ENCODE results near the gene CEMIP. TPM values are rescaled to one million over a fixed set of nuclear protein-coding genes. Genes with fewer than 3 reads are reported as not detected.
A peak's percentile ranks its signal among the peaks of the same experiment; 100 is the strongest.

The CEMIP gene
- total RNA-seq, 2 experiments from 2014 or later = not detected

DNA sequence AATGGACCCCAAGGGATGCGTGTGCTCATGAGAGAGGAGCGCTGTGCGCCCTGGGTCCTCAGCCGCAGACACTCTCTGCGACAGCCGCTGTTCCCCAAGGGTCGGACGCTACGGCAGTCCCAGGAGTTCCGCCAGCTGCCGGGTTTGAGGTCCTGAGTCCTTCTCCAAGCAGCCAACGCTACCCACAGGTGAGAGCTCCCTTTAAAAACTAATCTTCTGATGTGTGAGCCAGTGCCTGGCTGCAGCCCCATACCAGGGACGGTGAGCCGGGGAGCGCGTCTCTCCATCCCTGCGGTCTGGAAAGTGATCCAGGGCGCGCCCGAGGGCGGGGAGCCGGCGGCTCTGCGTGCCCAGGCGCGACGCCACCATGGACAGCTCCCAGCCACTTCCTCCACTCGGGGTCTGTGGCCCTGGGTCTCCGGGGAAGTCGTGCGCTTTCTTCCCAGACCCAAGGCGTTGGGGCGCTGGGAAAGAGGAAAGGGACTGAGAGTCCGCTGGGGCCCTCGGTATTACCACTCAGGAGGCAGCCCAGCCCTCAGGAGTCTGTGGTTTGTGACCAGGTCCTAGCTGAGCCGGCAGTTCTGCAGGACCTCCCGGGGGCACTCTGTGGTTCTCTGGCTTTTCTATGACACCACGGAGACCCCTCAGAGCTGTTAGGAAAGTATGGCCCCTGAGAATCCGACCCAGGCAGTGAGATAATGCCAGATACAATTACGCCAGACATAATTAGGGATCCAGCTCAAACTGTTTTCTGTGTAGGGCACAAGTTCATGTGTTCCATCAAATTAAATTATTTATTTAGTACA, 1.4 kb downstream of the CEMIP start:
- Mint-ChIP-seq H3K27me3 (peaks cover 59% of the 10 kb centered on the region), H3K4me3 (no peak overlapping the region), H3K9me3 (no peaks in the 10 kb centered on the region), H3K4me1 (peaks cover 24% of the 10 kb centered on the region), H3K36me3 (ENCODE audit: low read depth) (no peaks in the 10 kb centered on the region), H3K27ac (no peak overlapping the region)
- CTCF ChIA-PET = interaction anchor here (1.2 to 2.3 kb wide), 5 partner anchors 23 to 486 kb away, joined by 3 to 13 read pairs (median 9); no protein-coding TSS in a partner anchor
- POLR2A ChIA-PET = no interaction called here
- DNase-seq = peak; percentile 29

DNA sequence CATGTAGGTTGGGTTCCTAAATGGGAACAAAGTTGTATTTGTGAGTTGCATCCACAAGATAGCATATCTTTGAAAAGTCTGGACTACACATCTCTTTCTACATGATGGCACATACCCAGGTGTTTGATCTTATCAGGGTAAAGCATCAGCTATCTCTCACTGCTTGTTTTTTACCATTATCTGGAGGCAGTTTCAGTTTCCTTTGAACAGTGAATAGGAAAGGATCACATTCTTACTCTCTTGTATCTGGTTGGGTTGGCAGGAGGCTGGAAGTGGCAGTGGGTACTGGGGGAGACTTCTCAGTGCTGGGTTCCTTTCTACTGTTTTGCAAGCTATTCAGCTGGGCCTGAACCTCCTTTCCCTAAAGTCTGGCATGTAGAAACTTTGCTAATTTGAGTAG, 4.1 kb downstream of the CEMIP start:
- H3K27ac Mint-ChIP-seq = no peak overlapping the region
- CTCF ChIA-PET = no interaction called here
- H3K4me1 Mint-ChIP-seq = peaks cover 22% of the 10 kb centered on the region
- peaks cover 44% of the 10 kb centered on the region for H3K27me3 Mint-ChIP-seq
- no peak overlapping the region for H3K4me3 Mint-ChIP-seq
- H3K9me3 Mint-ChIP-seq = no peaks in the 10 kb centered on the region
- POLR2A ChIA-PET = no interaction called here
- no peaks in the 10 kb centered on the region for H3K36me3 Mint-ChIP-seq (ENCODE audit: low read depth)
- no peak for DNase-seq

DNA sequence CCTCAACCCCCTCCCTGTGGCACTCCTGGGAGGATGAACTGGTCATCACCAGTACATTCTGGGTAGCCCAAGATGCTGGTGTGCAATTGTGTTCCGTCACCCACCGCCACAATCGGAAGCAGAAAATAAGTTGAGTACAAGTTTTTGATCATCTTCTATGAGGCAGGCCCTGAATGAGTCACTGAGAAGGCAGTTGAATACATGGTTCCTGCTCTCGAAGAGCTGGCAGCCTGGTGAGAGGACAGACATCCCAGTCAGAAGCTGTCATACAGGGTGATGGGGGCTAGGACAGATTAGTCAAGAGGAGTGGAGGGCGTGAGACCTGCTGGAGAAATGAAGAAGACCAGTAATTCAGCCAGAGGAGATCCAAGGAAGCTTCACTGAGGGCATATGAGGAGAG, 6.2 kb downstream of the CEMIP start:
- DNase-seq = no peak
- Mint-ChIP-seq H3K4me1 (peaks cover 17% of the 10 kb centered on the region), H3K27ac (peak overlapping the region; percentile 59), H3K36me3 (ENCODE audit: low read depth) (no peaks in the 10 kb centered on the region), H3K9me3 (no peaks in the 10 kb centered on the region), H3K27me3 (peaks cover 33% of the 10 kb centered on the region), H3K4me3 (no peak overlapping the region)
- CTCF ChIA-PET = interaction anchor here (1.1 to 3.8 kb wide), 4 partner anchors 9 to 481 kb away, joined by 3 to 31 read pairs (median 4); no protein-coding TSS in a partner anchor
- POLR2A ChIA-PET = interaction anchor here (1.6 kb wide), 1 partner anchor 19 kb away, joined by 6 read pairs; no protein-coding TSS in a partner anchor

DNA sequence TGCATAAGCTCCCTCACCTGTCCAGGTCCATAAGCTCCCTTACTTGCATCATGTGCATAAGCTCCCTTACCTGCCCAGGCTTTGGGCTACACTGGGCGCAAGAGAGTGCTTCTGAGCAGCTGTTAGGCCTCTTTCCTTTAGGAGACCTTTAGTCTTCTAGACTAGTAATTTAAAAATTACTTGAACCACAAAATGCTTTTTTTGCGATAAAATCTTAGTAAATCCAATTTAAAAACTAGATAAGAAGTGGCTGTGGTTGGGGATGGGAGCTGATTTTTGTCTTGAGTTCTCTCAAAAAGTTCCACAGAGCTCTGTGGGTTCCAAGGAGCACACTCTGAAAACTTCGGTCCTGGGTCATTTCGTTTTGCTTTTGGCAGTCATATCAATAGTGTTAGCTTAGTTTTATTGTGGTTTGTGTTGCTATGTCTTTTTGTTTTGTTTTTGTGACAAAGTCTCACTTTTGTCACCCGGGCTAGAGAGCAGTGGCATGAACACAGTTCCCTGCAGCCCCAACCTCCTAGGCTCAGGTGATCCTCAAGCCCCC, 6.7 kb downstream of the CEMIP start:
- Mint-ChIP-seq H3K4me3 (no peak overlapping the region), H3K9me3 (no peaks in the 10 kb centered on the region)
- CTCF ChIA-PET = interaction anchor here (1.1 to 3.8 kb wide), 4 partner anchors 9 to 480 kb away, joined by 3 to 31 read pairs (median 4); no protein-coding TSS in a partner anchor

DNA sequence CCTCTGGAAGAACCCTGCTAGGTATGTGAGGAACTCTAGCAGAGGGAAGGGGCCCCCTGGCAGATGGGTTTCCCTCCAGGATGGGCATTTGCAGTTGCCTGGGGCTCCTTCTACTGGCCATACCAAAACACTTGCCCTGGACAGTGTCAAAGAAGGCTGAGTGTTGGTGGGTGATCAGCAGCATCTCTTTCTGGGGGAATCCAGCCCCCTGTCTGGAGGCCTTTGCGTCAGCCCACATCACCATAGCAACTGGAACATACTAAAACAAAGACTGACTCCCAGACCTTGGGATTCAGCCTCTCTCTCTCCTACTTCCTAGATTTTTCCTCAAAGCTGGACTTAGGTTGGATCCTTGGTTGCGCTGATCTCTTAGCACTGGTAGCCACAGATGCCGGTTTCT, 8.1 kb downstream of the CEMIP start:
- H3K4me1 Mint-ChIP-seq = peaks cover 15% of the 10 kb centered on the region
- ChIA-PET CTCF (interaction anchor here (3.8 kb wide), 1 partner anchor 11 kb away, joined by 31 read pairs; no protein-coding TSS in a partner anchor), POLR2A (no interaction called here)
- peaks cover 24% of the 10 kb centered on the region for H3K27me3 Mint-ChIP-seq
- no peaks in the 10 kb centered on the region for H3K36me3 Mint-ChIP-seq (ENCODE audit: low read depth)
- DNase-seq = no peak
- no peaks in the 10 kb centered on the region for H3K9me3 Mint-ChIP-seq
- H3K4me3 Mint-ChIP-seq = no peak overlapping the region
- H3K27ac Mint-ChIP-seq = no peak overlapping the region

More for the DNA sequence above, 6.7 kb downstream of the CEMIP start:
- Mint-ChIP-seq H3K36me3 (ENCODE audit: low read depth) (no peaks in the 10 kb centered on the region), H3K27ac (no peak overlapping the region), H3K4me1 (peaks cover 15% of the 10 kb centered on the region), H3K27me3 (peaks cover 32% of the 10 kb centered on the region)
- DNase-seq = no peak
- POLR2A ChIA-PET = interaction anchor here (1.6 kb wide), 1 partner anchor 19 kb away, joined by 6 read pairs; no protein-coding TSS in a partner anchor

DNA sequence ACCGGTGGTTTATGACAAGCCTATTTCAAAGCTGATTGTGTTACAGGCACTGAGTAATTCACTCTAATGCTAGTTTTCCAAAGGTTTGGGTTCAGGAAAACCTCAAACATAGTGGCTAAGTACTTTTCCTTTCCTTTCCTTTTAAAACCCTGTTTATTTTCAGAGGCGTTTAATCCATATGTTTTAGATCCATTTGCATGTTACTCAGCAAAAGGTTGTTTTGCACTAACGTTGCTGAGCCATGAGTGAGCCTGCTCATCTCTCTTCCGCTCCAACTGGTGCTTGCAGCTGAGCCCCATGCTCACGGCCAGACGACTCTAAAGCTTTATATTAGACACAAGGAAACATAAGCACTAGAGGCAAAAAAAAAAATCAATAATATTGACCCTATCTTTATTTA, 9.4 kb downstream of the CEMIP start:
- Mint-ChIP-seq H3K4me1 (peaks cover 12% of the 10 kb centered on the region), H3K27me3 (peaks cover 20% of the 10 kb centered on the region), H3K27ac (no peak overlapping the region), H3K4me3 (no peak overlapping the region), H3K9me3 (no peaks in the 10 kb centered on the region), H3K36me3 (ENCODE audit: low read depth) (no peaks in the 10 kb centered on the region)
- POLR2A ChIA-PET = no interaction called here
- DNase-seq = no peak
- CTCF ChIA-PET = interaction anchor here (3.8 kb wide), 1 partner anchor 12 kb away, joined by 31 read pairs; no protein-coding TSS in a partner anchor

DNA sequence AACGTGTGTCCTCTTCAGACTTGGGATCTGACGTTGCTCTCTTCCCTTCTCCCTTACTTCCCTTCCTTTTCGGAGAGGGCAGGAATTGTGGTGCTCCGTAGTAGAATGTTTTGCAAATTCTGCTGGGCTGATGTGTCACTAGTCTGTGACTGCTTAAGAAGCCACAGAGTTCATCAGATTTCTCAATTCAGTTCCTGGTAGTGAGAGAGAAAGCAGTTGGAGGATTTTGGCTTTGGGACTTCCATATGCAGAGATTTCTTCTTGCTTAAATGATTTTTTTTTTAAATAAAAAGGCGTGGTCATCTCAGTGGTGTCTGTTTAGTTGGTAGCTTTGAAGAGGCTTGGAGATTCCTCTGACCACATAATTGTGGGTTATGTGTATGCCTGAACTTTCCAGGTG, 10.1 kb downstream of the CEMIP start:
- Mint-ChIP-seq H3K36me3 (ENCODE audit: low read depth) (no peaks in the 10 kb centered on the region), H3K27ac (no peak overlapping the region), H3K4me3 (no peak overlapping the region), H3K4me1 (peaks cover 9% of the 10 kb centered on the region), H3K27me3 (peaks cover 22% of the 10 kb centered on the region), H3K9me3 (no peaks in the 10 kb centered on the region)
- ChIA-PET CTCF (interaction anchor here (1.7 kb wide), 1 partner anchor 13 kb away, joined by 8 read pairs; no protein-coding TSS in a partner anchor), POLR2A (no interaction called here)
- no peak for DNase-seq

DNA sequence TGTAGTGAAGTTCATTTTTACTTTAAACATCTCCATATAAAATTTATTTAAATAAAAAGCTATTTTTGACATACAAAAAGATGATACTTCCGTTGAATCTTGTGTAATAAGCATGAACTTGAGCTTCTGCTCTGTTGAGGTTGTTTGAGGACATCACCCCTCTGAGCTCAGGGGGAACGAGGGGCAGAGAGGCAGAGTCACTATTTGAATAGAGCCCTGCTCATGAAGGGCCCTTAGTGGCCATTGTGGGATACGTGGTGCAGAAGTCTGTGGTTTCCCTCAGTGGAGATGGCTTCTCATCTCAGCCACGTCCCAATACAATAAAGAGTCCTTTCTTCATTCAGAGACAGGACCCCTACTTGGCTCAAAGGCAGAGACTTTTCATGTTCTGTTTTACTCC, 10.6 kb downstream of the CEMIP start:
- H3K9me3 Mint-ChIP-seq = no peaks in the 10 kb centered on the region
- H3K4me1 Mint-ChIP-seq = peaks cover 9% of the 10 kb centered on the region
- CTCF ChIA-PET = interaction anchor here (1.7 kb wide), 1 partner anchor 13 kb away, joined by 8 read pairs; no protein-coding TSS in a partner anchor
- H3K27ac Mint-ChIP-seq = no peak overlapping the region
- POLR2A ChIA-PET = no interaction called here
- H3K27me3 Mint-ChIP-seq = peaks cover 25% of the 10 kb centered on the region
- no peak overlapping the region for H3K4me3 Mint-ChIP-seq
- no peaks in the 10 kb centered on the region for H3K36me3 Mint-ChIP-seq (ENCODE audit: low read depth)
- no peak for DNase-seq

DNA sequence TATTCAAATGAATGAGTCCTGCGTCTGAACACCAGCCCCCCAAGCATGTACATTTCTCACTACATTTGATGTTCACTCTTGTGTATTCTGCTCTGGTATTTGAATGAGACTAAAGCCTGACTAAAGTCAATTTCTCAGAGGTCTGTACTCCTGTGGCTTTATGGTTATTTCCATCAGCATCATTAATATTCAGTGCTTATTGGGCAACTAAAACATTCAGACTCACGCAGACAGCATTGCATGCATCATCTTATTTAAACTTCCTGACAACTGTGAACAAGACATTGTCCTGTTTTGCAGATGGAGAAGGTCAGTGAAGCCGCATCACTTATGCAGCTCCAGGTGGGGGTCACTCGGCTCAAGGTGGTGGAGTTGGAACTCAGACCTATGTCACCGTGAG, 11.1 kb downstream of the CEMIP start:
- H3K27ac Mint-ChIP-seq = no peak overlapping the region
- ChIA-PET POLR2A (no interaction called here), CTCF (interaction anchor here (1.7 kb wide), 1 partner anchor 14 kb away, joined by 8 read pairs; no protein-coding TSS in a partner anchor)

DNA sequence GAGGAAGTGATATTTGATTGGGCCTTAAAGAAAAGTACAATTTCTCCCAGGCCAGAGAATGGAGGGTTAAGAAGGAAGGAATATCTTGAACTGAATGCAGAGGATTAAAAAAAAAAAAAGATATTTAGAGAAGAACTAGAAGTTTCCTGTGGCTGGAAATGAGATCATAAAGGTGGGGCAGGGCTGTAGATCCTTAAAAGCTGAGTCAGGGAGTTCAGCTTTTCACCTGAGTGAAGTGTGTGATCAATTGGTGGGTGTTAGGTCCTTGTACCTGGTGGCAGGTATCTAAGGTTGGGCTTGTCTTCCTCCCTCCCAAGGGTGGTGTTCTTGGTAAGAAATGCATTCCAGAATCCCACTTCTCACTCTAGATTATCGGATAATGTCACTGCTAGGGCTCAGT, 11.8 kb downstream of the CEMIP start:
- CTCF ChIA-PET = no interaction called here
- Mint-ChIP-seq H3K4me1 (peaks cover 5% of the 10 kb centered on the region), H3K4me3 (no peak overlapping the region), H3K27me3 (peaks cover 30% of the 10 kb centered on the region), H3K36me3 (ENCODE audit: low read depth) (no peaks in the 10 kb centered on the region), H3K27ac (no peak overlapping the region), H3K9me3 (no peaks in the 10 kb centered on the region)
- POLR2A ChIA-PET = no interaction called here
- DNase-seq = no peak

More for the DNA sequence above, 11.1 kb downstream of the CEMIP start:
- DNase-seq = no peak
- H3K4me3 Mint-ChIP-seq = no peak overlapping the region
- no peaks in the 10 kb centered on the region for H3K9me3 Mint-ChIP-seq
- H3K27me3 Mint-ChIP-seq = peaks cover 28% of the 10 kb centered on the region
- no peaks in the 10 kb centered on the region for H3K36me3 Mint-ChIP-seq (ENCODE audit: low read depth)
- peaks cover 8% of the 10 kb centered on the region for H3K4me1 Mint-ChIP-seq

DNA sequence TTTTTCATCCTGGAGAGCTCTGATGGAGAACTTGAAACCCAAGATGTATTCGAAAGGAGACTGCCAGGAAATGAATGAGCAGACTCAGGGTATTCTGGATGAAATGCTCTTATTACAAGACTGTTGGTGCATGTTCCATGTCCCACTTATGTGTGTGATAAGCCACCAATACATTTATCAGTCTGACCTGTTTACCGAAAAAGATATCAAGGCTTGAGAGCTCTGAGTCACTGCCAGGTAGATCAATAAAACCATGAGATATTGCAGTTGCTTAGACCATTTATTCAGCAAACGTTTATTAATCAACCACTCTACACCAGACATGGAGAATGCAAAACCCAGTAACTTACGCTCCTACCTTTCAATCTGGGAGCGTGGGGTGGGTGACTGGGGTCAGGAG, 17.2 kb downstream of the CEMIP start:
- Mint-ChIP-seq H3K27ac (no peak overlapping the region), H3K4me3 (no peak overlapping the region), H3K27me3 (peaks cover 32% of the 10 kb centered on the region), H3K9me3 (no peaks in the 10 kb centered on the region), H3K4me1 (no peaks in the 10 kb centered on the region), H3K36me3 (ENCODE audit: low read depth) (no peaks in the 10 kb centered on the region)
- POLR2A ChIA-PET = no interaction called here
- CTCF ChIA-PET = interaction anchor here (0.6 kb wide), 1 partner anchor 179 kb away, joined by 3 read pairs; no protein-coding TSS in a partner anchor
- DNase-seq = no peak

DNA sequence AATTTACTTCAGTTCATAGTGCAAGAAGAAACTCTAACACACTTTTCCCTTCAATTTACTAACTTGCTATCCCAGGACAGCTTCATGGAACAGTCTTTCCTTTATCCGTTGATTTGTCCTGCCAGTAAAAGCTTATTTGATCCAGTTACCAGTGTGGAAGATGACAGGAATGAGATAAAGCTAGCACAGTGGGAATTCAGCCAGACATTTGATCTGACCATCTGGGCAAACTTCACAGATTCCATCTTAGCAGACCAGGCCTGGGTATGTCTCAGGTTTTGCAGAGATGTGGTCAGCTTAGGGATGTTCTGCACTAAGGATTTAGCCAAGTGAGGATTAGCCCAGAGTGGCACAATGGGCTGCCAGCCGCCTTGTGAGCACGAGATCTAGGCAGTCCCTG, 19.7 kb downstream of the CEMIP start:
- no peaks in the 10 kb centered on the region for H3K9me3 Mint-ChIP-seq
- ChIA-PET POLR2A (no interaction called here), CTCF (no interaction called here)
- H3K4me1 Mint-ChIP-seq = peaks cover 6% of the 10 kb centered on the region
- no peak overlapping the region for H3K4me3 Mint-ChIP-seq
- peaks cover 22% of the 10 kb centered on the region for H3K27me3 Mint-ChIP-seq
- H3K27ac Mint-ChIP-seq = no peak overlapping the region
- DNase-seq = no peak
- no peaks in the 10 kb centered on the region for H3K36me3 Mint-ChIP-seq (ENCODE audit: low read depth)

DNA sequence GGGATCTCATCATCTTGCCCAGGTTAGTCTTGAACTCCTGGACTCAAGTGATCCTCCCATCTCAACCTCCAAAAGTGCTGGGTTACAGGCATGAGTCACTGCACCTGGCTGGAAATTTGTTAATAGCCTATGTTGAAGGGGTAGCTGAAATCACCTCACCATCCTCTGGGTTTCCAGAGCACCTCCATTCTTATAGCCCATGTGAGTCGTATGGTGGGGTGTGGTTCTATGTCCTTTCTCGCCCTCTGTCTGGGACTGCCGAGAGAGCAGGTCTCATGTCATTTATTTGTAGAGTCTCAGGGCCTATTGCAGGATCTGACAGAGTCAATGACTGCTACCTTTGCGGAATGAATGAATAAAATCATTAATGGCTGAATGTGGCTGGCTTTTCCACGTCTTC, 20.9 kb downstream of the CEMIP start:
- H3K4me3 Mint-ChIP-seq = no peak overlapping the region

More for the DNA sequence above, 20.9 kb downstream of the CEMIP start:
- Mint-ChIP-seq H3K27me3 (peaks cover 14% of the 10 kb centered on the region), H3K36me3 (ENCODE audit: low read depth) (no peaks in the 10 kb centered on the region), H3K9me3 (no peaks in the 10 kb centered on the region), H3K27ac (no peak overlapping the region), H3K4me1 (peaks cover 17% of the 10 kb centered on the region)
- ChIA-PET CTCF (interaction anchor here (1.3 kb wide), 1 partner anchor 24 kb away, joined by 3 read pairs; no protein-coding TSS in a partner anchor), POLR2A (no interaction called here)
- no peak for DNase-seq
